GM23338 (cell line): ENCODE measurements around the gene AGAP3. TPM values are rescaled to one million over a fixed set of nuclear protein-coding genes. Genes with fewer than 3 reads are reported as not detected.

Source experiments
- ATAC-seq: fragments of 200-7000 bp; cut with Tn5 transposase; 3 replicates; pipeline ENCODE4 v1.9.1; 2020
- DNase-seq: peaks from one replicate; pipeline ENCODE4 v3.0.0-alpha.2; 2015; ENCODE audit warnings: low spot score
- H2AFZ ChIP-seq: fragments of 200-600 bp; sonication (generic); 2 replicates; pipeline ENCODE4 v1.8.0; 2016; ENCODE audit warnings: antibody characterized with exemption, mild to moderate bottlenecking, moderate library complexity
- H3F3A ChIP-seq: fragments of 200-600 bp; sonication (generic); replicated peaks from 2 replicates; pipeline ENCODE4 v1.8.0; 2017; ENCODE audit warnings: antibody characterized with exemption, mixed run types, low read depth
- H3K27ac ChIP-seq: fragments of 200-600 bp; sonication (generic); 2 replicates; pipeline ENCODE4 v1.6.1; 2016; ENCODE audit warnings: low read depth
- H3K27me3 ChIP-seq: fragments of 200-600 bp; sonication (generic); 2 replicates; pipeline ENCODE4 v1.8.0; 2016; ENCODE audit warnings: mild to moderate bottlenecking, mixed run types, moderate library complexity; ENCODE audit not compliant: insufficient read depth
- H3K36me3 ChIP-seq: fragments of 200-600 bp; sonication (generic); 2 replicates; pipeline ENCODE4 v1.8.0; 2016; ENCODE audit warnings: mild to moderate bottlenecking; ENCODE audit not compliant: insufficient read depth
- H3K4me1 ChIP-seq: fragments of 200-600 bp; sonication (generic); 2 replicates; pipeline ENCODE4 v1.8.0; 2016; ENCODE audit warnings: mild to moderate bottlenecking, moderate library complexity; ENCODE audit not compliant: insufficient read depth
- H3K4me2 ChIP-seq: fragments of 200-600 bp; sonication (generic); 2 replicates; pipeline ENCODE4 v1.7.1; 2017; ENCODE audit warnings: mixed run types
- H3K4me3 ChIP-seq: fragments of 200-600 bp; sonication (generic); 2 replicates; pipeline ENCODE4 v1.6.1; 2016; ENCODE audit warnings: mixed run types
- H3K79me2 ChIP-seq: fragments of 200-600 bp; sonication (generic); replicated peaks from 2 replicates; pipeline ENCODE4 v1.8.0; 2017; ENCODE audit warnings: mild to moderate bottlenecking; ENCODE audit not compliant: insufficient read depth
- H3K9me2 ChIP-seq: fragments of 200-600 bp; sonication (generic); 2 replicates; pipeline ENCODE4 v1.8.0; 2017; ENCODE audit not compliant: insufficient read depth
- H4K20me1 ChIP-seq: fragments of 200-600 bp; sonication (generic); replicated peaks from 2 replicates; pipeline ENCODE4 v1.8.0; 2017; ENCODE audit warnings: mild to moderate bottlenecking; ENCODE audit not compliant: insufficient read depth
- H3K27ac Mint-ChIP-seq: 2 replicates; pipeline ENCODE4 v1.8.0; 2020; ENCODE audit warnings: inconsistent platforms, mild to moderate bottlenecking, moderate library complexity, mixed read lengths
- H3K27me3 Mint-ChIP-seq: 3 replicates; pipeline ENCODE4 v1.8.0; 2022; ENCODE audit warnings: low read depth, mild to moderate bottlenecking, moderate library complexity, mixed read lengths, inconsistent platforms; ENCODE audit not compliant: insufficient read depth, poor library complexity
- H3K36me3 Mint-ChIP-seq: 3 replicates; pipeline ENCODE4 v1.8.0; 2021; ENCODE audit warnings: low read depth, mild to moderate bottlenecking, inconsistent platforms, moderate library complexity, mixed read lengths
- H3K4me1 Mint-ChIP-seq: 3 replicates; pipeline ENCODE4 v1.8.0; 2020; ENCODE audit warnings: mild to moderate bottlenecking, inconsistent platforms, mixed read lengths
- H3K4me3 Mint-ChIP-seq: 3 replicates; pipeline ENCODE4 v1.8.0; 2021; ENCODE audit warnings: moderate library complexity, mild to moderate bottlenecking, inconsistent platforms, mixed read lengths
- H3K9me3 Mint-ChIP-seq: 3 replicates; pipeline ENCODE4 v1.8.0; 2020; ENCODE audit warnings: moderate library complexity, mild to moderate bottlenecking, inconsistent platforms, mixed read lengths
- CREB1 ChIP-seq: fragments of 250-450 bp; sonication (Bioruptor Pico); IDR thresholded peaks from 2 replicates; pipeline ENCODE4 v1.5.0; 2020; ENCODE audit warnings: low read depth, mild to moderate bottlenecking, moderate library complexity
- CTCF ChIP-seq, 2 experiments: fragments of 200-600 bp in 1 of 2; sonication (generic) in 1 of 2; conservative IDR thresholded peaks; 2 replicates each; pipeline versions ENCODE4 v1.5.1 to v1.6.1; 2016 to 2017; ENCODE audit warnings: antibody characterized with exemption in 2 of 2, low read depth in 2 of 2, mild to moderate bottlenecking in 2 of 2, moderate library complexity in 1 of 2
- EZH2 ChIP-seq: fragments of 200-600 bp; sonication (generic); IDR thresholded peaks from one replicate; pipeline ENCODE4 v1.8.0; 2017; ENCODE audit warnings: antibody characterized with exemption, mild to moderate bottlenecking, low read depth; ENCODE audit not compliant: unreplicated experiment
- JUNB ChIP-seq: IDR thresholded peaks from one replicate; pipeline ENCODE4 v1.6.1; 2016; ENCODE audit warnings: antibody characterized with exemption; ENCODE audit not compliant: unreplicated experiment
- NANOG ChIP-seq: IDR thresholded peaks from 2 replicates; pipeline ENCODE4 v1.6.1; 2016; ENCODE audit warnings: antibody characterized with exemption, borderline replicate concordance
- POLR2AphosphoS5 ChIP-seq: IDR thresholded peaks from 2 replicates; pipeline ENCODE4 v1.6.1; 2016; ENCODE audit warnings: antibody characterized with exemption, low read depth
- ZNF114 ChIP-seq: fragments of 250-450 bp; sonication (Bioruptor Pico); IDR thresholded peaks from 2 replicates; pipeline ENCODE4 v1.5.0; 2020; ENCODE audit warnings: mild to moderate bottlenecking, moderate library complexity
- polyA plus RNA-seq: library from polyadenylated mRNA; unstranded; fragments of >200 nt; fragmentation: Nextera tagmentation; extraction: Ambion mirVana; gene quantifications from 2 replicates; pipeline ENCODE4 v1.2.1, GENCODE V29; 2016
- total RNA-seq: library from RNA; depleted of rRNA; stranded (reverse); fragments of >200 nt; shearing (Covaris generic); gene quantifications from 2 replicates; pipeline ENCODE4 v1.2.3, GENCODE V29; 2014
- TF ChIP-seq, protein P1 (sequence below): fragments of 250-450 bp; sonication (Bioruptor Pico); IDR thresholded peaks from 2 replicates; pipeline ENCODE4 v1.5.0; 2020; ENCODE audit warnings: mild to moderate bottlenecking, moderate library complexity

AGAP3 gene
- total and polyA plus RNA-seq, 2 experiments from 2014 or later, result 24.0 to 39.2 TPM

GRCh38 chr7:151118108-151119054, 32.1 kb downstream of the AGAP3 start:
- Histone ChIP-seq H2AFZ (no peak overlapping the region), H3K4me1 (peaks cover 19% of the 10 kb centered on the region), H3K79me2 (no peaks in the 10 kb centered on the region), H3K4me3 (no peak overlapping the region), H3F3A (peaks cover 10% of the 10 kb centered on the region), H3K4me2 (no peak overlapping the region), H3K36me3 (no peaks in the 10 kb centered on the region; the same call in 1 of the 2 replicates), H4K20me1 (peaks cover 32% of the 10 kb centered on the region), H3K9me2 (no peaks in the 10 kb centered on the region), H3K27ac (no peak overlapping the region), H3K27me3 (peaks cover 23% of the 10 kb centered on the region)
- DNase-seq (no peak), ATAC-seq (no peak)
- TF ChIP-seq ZNF114 (CRISPR knock-in tag) (no peak), NANOG (no peak), JUNB (no peak), CREB1 (no peak), CTCF (conservative IDR thresholded peaks at IDR 0.05; ENCODE audit: low read depth in 2 of 2) (no peak), POLR2AphosphoS5 (no peak), EZH2 (no peak)
- TF ChIP-seq, protein P1, sequence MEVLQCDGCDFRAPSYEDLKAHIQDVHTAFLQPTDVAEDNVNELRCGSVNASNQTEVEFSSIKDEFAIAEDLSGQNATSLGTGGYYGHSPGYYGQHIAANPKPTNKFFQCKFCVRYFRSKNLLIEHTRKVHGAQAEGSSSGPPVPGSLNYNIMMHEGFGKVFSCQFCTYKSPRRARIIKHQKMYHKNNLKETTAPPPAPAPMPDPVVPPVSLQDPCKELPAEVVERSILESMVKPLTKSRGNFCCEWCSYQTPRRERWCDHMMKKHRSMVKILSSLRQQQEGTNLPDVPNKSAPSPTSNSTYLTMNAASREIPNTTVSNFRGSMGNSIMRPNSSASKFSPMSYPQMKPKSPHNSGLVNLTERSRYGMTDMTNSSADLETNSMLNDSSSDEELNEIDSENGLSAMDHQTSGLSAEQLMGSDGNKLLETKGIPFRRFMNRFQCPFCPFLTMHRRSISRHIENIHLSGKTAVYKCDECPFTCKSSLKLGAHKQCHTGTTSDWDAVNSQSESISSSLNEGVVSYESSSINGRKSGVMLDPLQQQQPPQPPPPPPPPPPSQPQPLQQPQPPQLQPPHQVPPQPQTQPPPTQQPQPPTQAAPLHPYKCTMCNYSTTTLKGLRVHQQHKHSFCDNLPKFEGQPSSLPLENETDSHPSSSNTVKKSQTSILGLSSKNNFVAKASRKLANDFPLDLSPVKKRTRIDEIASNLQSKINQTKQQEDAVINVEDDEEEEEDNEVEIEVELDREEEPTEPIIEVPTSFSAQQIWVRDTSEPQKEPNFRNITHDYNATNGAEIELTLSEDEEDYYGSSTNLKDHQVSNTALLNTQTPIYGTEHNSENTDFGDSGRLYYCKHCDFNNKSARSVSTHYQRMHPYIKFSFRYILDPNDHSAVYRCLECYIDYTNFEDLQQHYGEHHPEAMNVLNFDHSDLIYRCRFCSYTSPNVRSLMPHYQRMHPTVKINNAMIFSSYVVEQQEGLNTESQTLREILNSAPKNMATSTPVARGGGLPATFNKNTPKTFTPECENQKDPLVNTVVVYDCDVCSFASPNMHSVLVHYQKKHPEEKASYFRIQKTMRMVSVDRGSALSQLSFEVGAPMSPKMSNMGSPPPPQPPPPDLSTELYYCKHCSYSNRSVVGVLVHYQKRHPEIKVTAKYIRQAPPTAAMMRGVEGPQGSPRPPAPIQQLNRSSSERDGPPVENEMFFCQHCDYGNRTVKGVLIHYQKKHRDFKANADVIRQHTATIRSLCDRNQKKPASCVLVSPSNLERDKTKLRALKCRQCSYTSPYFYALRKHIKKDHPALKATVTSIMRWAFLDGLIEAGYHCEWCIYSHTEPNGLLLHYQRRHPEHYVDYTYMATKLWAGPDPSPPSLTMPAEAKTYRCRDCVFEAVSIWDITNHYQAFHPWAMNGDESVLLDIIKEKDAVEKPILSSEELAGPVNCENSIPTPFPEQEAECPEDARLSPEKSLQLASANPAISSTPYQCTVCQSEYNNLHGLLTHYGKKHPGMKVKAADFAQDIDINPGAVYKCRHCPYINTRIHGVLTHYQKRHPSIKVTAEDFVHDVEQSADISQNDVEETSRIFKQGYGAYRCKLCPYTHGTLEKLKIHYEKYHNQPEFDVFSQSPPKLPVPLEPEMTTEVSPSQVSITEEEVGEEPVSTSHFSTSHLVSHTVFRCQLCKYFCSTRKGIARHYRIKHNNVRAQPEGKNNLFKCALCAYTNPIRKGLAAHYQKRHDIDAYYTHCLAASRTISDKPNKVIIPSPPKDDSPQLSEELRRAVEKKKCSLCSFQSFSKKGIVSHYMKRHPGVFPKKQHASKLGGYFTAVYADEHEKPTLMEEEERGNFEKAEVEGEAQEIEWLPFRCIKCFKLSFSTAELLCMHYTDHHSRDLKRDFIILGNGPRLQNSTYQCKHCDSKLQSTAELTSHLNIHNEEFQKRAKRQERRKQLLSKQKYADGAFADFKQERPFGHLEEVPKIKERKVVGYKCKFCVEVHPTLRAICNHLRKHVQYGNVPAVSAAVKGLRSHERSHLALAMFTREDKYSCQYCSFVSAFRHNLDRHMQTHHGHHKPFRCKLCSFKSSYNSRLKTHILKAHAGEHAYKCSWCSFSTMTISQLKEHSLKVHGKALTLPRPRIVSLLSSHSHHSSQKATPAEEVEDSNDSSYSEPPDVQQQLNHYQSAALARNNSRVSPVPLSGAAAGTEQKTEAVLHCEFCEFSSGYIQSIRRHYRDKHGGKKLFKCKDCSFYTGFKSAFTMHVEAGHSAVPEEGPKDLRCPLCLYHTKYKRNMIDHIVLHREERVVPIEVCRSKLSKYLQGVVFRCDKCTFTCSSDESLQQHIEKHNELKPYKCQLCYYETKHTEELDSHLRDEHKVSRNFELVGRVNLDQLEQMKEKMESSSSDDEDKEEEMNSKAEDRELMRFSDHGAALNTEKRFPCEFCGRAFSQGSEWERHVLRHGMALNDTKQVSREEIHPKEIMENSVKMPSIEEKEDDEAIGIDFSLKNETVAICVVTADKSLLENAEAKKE (CRISPR knock-in tag), result no peak
- Mint-ChIP-seq H3K4me3 (no peak overlapping the region; the same call in 2 of the 3 replicates), H3K4me1 (peaks cover 21% of the 10 kb centered on the region), H3K27ac (no peak overlapping the region), H3K27me3 (peaks cover 19% of the 10 kb centered on the region), H3K9me3 (no peaks in the 10 kb centered on the region), H3K36me3 (peaks cover 28% of the 10 kb centered on the region)
